Neural crest cell (in vitro differentiated cells): ENCODE measurements around the gene MSH3. TPM values are rescaled to one million over a fixed set of nuclear protein-coding genes. Genes with fewer than 3 reads are reported as not detected.
"Not testable (repeated sequence)": the region's sequence is repeated elsewhere in the genome, so short reads cannot be mapped to it uniquely, and the experiment has no call there.

Source experiments
- DNase-seq: peaks from one replicate; pipeline ENCODE4 v3.0.0; 2021; ENCODE audit warnings: low read depth, mixed read lengths, low spot score
- H3K27ac Mint-ChIP-seq: one replicate; pipeline ENCODE4 v1.8.0; 2021; ENCODE audit warnings: mild to moderate bottlenecking, mixed read lengths; ENCODE audit not compliant: unreplicated experiment
- H3K27me3 Mint-ChIP-seq: 2 replicates; pipeline ENCODE4 v1.8.0; 2021; ENCODE audit warnings: low read depth, mild to moderate bottlenecking, mixed read lengths
- H3K36me3 Mint-ChIP-seq: 2 replicates; pipeline ENCODE4 v1.8.0; 2021; ENCODE audit warnings: low read depth, mild to moderate bottlenecking, mixed read lengths
- H3K4me1 Mint-ChIP-seq: 2 replicates; pipeline ENCODE4 v1.8.0; 2021; ENCODE audit warnings: mixed read lengths
- H3K4me3 Mint-ChIP-seq: one replicate; pipeline ENCODE4 v1.8.0; 2021; ENCODE audit warnings: mild to moderate bottlenecking, mixed read lengths
- H3K9me3 Mint-ChIP-seq: 2 replicates; pipeline ENCODE4 v1.8.0; 2021; ENCODE audit warnings: mixed read lengths
- total RNA-seq: library from RNA; stranded (reverse); gene quantifications from 2 replicates; pipeline ENCODE4 v1.2.1, GENCODE V29; 2021
- TF ChIP-seq, protein P1 (sequence below): fragments of 200-600 bp; sonication (generic); conservative IDR thresholded peaks from 2 replicates; pipeline ENCODE4 v1.5.0; 2021; ENCODE audit warnings: antibody characterized with exemption, mild to moderate bottlenecking

MSH3 gene
- total RNA-seq, 1 donor from 2014 or later, result 17.9 TPM

- Mint-ChIP-seq H3K4me3 (no peak overlapping the region), H3K27ac (no peak overlapping the region), H3K4me1 (peaks cover 8% of the 10 kb centered on the region), H3K27me3 (no peaks in the 10 kb centered on the region), H3K9me3 (no peaks in the 10 kb centered on the region), H3K36me3 (peaks cover 8% of the 10 kb centered on the region)
- TF ChIP-seq, protein P1, sequence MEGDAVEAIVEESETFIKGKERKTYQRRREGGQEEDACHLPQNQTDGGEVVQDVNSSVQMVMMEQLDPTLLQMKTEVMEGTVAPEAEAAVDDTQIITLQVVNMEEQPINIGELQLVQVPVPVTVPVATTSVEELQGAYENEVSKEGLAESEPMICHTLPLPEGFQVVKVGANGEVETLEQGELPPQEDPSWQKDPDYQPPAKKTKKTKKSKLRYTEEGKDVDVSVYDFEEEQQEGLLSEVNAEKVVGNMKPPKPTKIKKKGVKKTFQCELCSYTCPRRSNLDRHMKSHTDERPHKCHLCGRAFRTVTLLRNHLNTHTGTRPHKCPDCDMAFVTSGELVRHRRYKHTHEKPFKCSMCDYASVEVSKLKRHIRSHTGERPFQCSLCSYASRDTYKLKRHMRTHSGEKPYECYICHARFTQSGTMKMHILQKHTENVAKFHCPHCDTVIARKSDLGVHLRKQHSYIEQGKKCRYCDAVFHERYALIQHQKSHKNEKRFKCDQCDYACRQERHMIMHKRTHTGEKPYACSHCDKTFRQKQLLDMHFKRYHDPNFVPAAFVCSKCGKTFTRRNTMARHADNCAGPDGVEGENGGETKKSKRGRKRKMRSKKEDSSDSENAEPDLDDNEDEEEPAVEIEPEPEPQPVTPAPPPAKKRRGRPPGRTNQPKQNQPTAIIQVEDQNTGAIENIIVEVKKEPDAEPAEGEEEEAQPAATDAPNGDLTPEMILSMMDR, result no peak
- no peak for DNase-seq
These were observed 229.8 kb downstream of the MSH3 start for GRCh38 chr5:80884086-80884813.

- no peaks in the 10 kb centered on the region for H3K9me3 Mint-ChIP-seq
These were observed 230.5 kb downstream of the MSH3 start for GRCh38 chr5:80884929-80885328.

GRCh38 chr5:80885396-80886000, 231.0 kb downstream of the MSH3 start:
- DNase-seq, result no peak
- Mint-ChIP-seq H3K9me3 (peaks cover 1% of the 10 kb centered on the region), H3K27me3 (no peaks in the 10 kb centered on the region), H3K36me3 (peaks cover 9% of the 10 kb centered on the region), H3K27ac (no peak overlapping the region), H3K4me1 (peaks cover 8% of the 10 kb centered on the region), H3K4me3 (no peak overlapping the region)
- TF ChIP-seq, protein P1, result no peak

More at GRCh38 chr5:80884929-80885328, 230.5 kb downstream of the MSH3 start:
- Mint-ChIP-seq H3K27me3 (no peaks in the 10 kb centered on the region), H3K36me3 (peaks cover 8% of the 10 kb centered on the region), H3K4me3 (no peak overlapping the region), H3K27ac (no peak overlapping the region), H3K4me1 (peaks cover 8% of the 10 kb centered on the region)
- TF ChIP-seq, protein P1, result no peak
- no peak for DNase-seq

DNA sequence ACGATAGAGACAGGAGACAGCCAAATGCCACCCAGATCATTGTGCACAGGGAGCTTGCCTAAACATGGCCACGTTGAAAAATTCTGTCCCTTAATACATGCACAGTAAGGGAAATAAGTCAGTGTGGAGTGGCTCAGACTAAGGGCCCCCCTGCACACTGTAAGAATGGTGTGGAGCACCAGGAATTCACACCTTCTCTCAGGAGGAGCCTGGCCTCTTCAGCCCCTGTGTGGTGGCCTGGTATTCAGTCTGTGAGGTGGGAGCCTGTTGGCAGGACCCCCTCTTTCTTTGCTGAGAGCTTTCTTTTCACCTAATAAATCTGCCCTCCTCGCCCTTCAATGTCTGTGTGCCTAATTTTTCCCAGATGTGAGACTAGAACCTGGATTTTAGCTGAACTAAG, 239.6 kb downstream of the MSH3 start:
- TF ChIP-seq, protein P1, result no peak
- Mint-ChIP-seq H3K4me3 (no peak overlapping the region), H3K4me1 (peaks cover 5% of the 10 kb centered on the region), H3K27me3 (no peaks in the 10 kb centered on the region), H3K36me3 (peaks cover 8% of the 10 kb centered on the region), H3K27ac (no peak overlapping the region), H3K9me3 (peaks cover 7% of the 10 kb centered on the region)
- no peak for DNase-seq

DNA sequence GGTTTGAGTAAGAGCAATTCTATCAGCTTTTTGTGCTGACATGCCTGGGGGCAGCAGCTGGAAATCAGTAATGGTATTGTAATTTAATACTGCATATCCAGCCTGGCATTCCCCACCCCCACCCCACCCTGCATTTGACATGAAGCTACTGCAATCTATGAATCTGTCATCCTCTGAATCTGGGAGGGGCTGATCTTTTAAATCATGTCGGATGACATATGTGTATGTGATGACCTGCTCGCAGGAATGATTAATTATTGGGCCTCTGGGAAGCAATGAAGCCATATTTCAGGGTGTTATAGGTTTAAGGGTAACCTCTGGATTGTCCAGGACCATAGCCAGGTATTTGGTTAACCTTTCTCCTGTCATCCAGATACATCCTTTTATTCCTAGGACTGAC, 241.1 kb downstream of the MSH3 start:
- Mint-ChIP-seq H3K4me1 (peaks cover 5% of the 10 kb centered on the region), H3K27me3 (no peaks in the 10 kb centered on the region), H3K4me3 (no peak overlapping the region), H3K27ac (no peak overlapping the region), H3K9me3 (peaks cover 5% of the 10 kb centered on the region), H3K36me3 (peaks cover 6% of the 10 kb centered on the region)
- DNase-seq, result no peak
- TF ChIP-seq, protein P1, result no peak

DNA sequence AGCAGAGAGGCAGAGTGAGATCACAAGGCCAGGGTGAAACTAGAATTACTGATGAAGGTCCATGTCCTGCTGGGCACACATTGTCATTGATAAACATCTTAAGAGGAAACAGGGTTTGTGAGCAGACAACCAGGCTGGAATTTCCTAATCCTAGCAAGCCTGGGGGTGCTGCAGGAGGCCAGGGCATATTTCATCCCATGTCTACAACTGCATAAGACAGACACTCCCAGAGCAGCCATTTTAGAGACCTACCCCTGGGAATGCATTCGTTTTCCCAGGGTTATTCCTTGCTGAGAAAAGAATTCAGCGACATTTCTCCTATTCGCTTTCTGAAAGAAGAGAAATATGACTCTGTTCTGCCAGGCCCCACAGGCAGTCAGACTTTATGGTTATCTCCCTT, 248.2 kb downstream of the MSH3 start:
- not testable (repeated sequence) for H3K4me1 Mint-ChIP-seq, H3K9me3 Mint-ChIP-seq, H3K27ac Mint-ChIP-seq, H3K4me3 Mint-ChIP-seq, DNase-seq, H3K27me3 Mint-ChIP-seq
- peaks cover 12% of the 10 kb centered on the region for H3K36me3 Mint-ChIP-seq
